ENCODE measurements around the gene SLC19A1.

DNA sequence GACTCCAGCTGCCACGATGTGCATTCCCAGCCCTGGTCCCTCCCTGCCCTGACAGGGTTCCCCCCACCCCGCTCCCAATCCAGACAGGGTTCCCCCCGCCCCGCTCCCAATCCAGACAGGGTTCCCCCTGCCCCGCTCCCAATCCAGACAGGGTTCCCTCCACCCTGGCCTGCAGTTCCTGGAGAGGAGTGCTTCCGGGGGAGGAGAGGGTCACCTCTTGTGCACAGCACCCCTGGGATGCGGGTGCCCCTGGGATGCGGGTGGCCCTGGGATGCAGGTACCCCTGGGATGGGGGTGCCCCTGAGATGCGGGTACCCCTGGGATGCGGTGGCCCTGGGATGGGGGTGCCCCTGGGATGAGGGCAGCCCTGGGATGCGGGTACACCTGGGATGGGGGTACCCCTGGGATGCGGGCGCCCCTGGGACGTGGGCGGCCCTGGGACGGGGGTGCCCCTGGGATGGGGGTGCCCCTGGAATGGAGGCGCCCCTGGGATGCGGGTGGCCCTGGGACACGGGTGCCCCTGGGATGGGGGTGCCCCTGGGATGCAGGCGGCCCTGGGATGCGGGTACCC, 36.7 kb upstream of the SLC19A1 start:
- TF ChIP-seq, protein P1, sequence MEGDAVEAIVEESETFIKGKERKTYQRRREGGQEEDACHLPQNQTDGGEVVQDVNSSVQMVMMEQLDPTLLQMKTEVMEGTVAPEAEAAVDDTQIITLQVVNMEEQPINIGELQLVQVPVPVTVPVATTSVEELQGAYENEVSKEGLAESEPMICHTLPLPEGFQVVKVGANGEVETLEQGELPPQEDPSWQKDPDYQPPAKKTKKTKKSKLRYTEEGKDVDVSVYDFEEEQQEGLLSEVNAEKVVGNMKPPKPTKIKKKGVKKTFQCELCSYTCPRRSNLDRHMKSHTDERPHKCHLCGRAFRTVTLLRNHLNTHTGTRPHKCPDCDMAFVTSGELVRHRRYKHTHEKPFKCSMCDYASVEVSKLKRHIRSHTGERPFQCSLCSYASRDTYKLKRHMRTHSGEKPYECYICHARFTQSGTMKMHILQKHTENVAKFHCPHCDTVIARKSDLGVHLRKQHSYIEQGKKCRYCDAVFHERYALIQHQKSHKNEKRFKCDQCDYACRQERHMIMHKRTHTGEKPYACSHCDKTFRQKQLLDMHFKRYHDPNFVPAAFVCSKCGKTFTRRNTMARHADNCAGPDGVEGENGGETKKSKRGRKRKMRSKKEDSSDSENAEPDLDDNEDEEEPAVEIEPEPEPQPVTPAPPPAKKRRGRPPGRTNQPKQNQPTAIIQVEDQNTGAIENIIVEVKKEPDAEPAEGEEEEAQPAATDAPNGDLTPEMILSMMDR (IDR thresholded peaks at IDR 0.05; ENCODE audit: insufficient read depth, low read length): no peak
- no peak for TF ChIP-seq POLR2AphosphoS5 (IDR thresholded peaks at IDR 0.05; ENCODE audit: low read depth)

Measured in HL-60 (cell line).